ENCODE results near the gene BCAS1. TPM values are rescaled to one million over a fixed set of nuclear protein-coding genes. Genes with fewer than 3 reads are reported as not detected.

The BCAS1 gene
- total RNA-seq, 1 donor from 2014 or later: not detected

GRCh38 chr20:53962388-53962787 is 108.0 kb downstream of the BCAS1 start:
- H3K4me1 Mint-ChIP-seq (ENCODE audit: low read depth): peaks cover 22% of the 10 kb centered on the region
- H3K4me3 Mint-ChIP-seq (ENCODE audit: unreplicated experiment): no peak overlapping the region
- H3K36me3 Mint-ChIP-seq (ENCODE audit: low read depth): no peaks in the 10 kb centered on the region
- DNase-seq (ENCODE audit: low spot score): no peak
- no peak for TF ChIP-seq CTCF (IDR thresholded peaks at IDR 0.05)
- H3K27me3 Mint-ChIP-seq (ENCODE audit: low read depth): peaks cover 3% of the 10 kb centered on the region
- no peak overlapping the region for H3K27ac Mint-ChIP-seq (ENCODE audit: unreplicated experiment)
- H3K9me3 Mint-ChIP-seq (ENCODE audit: low read depth): no peaks in the 10 kb centered on the region

DNA sequence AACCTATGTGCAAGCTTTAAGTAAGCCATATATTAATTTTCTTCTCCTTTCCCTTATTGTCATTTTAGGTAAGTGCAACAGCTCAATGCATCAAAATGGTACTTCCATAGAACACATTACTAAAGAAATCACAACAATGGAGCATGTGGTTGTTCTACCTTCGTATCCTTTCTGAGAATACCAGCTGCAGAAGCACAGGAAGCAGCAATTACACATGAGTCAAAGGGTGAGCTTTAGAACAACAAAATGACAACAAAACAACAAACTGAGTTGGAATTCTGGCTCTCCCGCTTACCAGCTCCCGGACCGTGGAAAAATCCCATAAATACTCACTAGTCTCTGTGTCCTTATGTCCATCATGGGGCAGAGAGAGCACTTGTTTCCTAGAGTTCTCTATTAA is 108.9 kb downstream of the BCAS1 start:
- no peaks in the 10 kb centered on the region for H3K9me3 Mint-ChIP-seq (ENCODE audit: low read depth)
- no peak overlapping the region for H3K4me3 Mint-ChIP-seq (ENCODE audit: unreplicated experiment)
- no peaks in the 10 kb centered on the region for H3K36me3 Mint-ChIP-seq (ENCODE audit: low read depth)
- peaks cover 3% of the 10 kb centered on the region for H3K27me3 Mint-ChIP-seq (ENCODE audit: low read depth)
- peaks cover 22% of the 10 kb centered on the region for H3K4me1 Mint-ChIP-seq (ENCODE audit: low read depth)
- no peak overlapping the region for H3K27ac Mint-ChIP-seq (ENCODE audit: unreplicated experiment)
- no peak for DNase-seq (ENCODE audit: low spot score)
- no peak for TF ChIP-seq CTCF (IDR thresholded peaks at IDR 0.05)

GRCh38 chr20:53960579-53961272 is 109.7 kb downstream of the BCAS1 start:
- DNase-seq (ENCODE audit: low spot score): no peak
- no peak for TF ChIP-seq CTCF (IDR thresholded peaks at IDR 0.05)
- no peaks in the 10 kb centered on the region for H3K9me3 Mint-ChIP-seq (ENCODE audit: low read depth)
- H3K27me3 Mint-ChIP-seq (ENCODE audit: low read depth): peaks cover 3% of the 10 kb centered on the region
- no peaks in the 10 kb centered on the region for H3K36me3 Mint-ChIP-seq (ENCODE audit: low read depth)
- H3K27ac Mint-ChIP-seq (ENCODE audit: unreplicated experiment): peak overlapping the region; percentile 87
- peaks cover 22% of the 10 kb centered on the region for H3K4me1 Mint-ChIP-seq (ENCODE audit: low read depth)
- H3K4me3 Mint-ChIP-seq (ENCODE audit: unreplicated experiment): no peak overlapping the region

GRCh38 chr20:53959911-53960578 is 110.3 kb downstream of the BCAS1 start:
- no peak for DNase-seq (ENCODE audit: low spot score)
- no peaks in the 10 kb centered on the region for H3K9me3 Mint-ChIP-seq (ENCODE audit: low read depth)
- H3K4me3 Mint-ChIP-seq (ENCODE audit: unreplicated experiment): no peak overlapping the region
- H3K27me3 Mint-ChIP-seq (ENCODE audit: low read depth): peaks cover 3% of the 10 kb centered on the region
- no peak overlapping the region for H3K27ac Mint-ChIP-seq (ENCODE audit: unreplicated experiment)
- no peaks in the 10 kb centered on the region for H3K36me3 Mint-ChIP-seq (ENCODE audit: low read depth)
- H3K4me1 Mint-ChIP-seq (ENCODE audit: low read depth): peaks cover 22% of the 10 kb centered on the region
- TF ChIP-seq CTCF (IDR thresholded peaks at IDR 0.05): no peak

DNA sequence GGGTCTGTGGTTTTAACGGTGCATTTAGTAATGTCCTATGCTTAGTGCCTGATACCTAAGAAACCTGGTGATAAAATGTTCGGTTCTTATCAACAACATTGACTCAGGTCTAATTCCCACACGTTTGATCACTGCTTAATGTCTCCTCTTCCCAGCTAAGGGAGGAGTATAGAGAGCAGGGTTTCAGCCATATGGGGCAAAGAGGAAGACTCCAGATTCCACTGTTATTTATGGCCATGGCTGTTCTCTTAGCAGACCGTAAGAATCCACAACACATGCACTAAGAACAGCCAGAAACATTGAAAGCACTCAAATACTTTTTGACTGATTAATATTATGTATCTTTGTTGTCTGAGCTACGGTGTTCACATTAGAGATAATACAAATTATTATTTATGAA is 112.1 kb downstream of the BCAS1 start:
- peaks cover 2% of the 10 kb centered on the region for H3K27me3 Mint-ChIP-seq (ENCODE audit: low read depth)
- peaks cover 22% of the 10 kb centered on the region for H3K4me1 Mint-ChIP-seq (ENCODE audit: low read depth)
- peaks cover 2% of the 10 kb centered on the region for H3K36me3 Mint-ChIP-seq (ENCODE audit: low read depth)
- H3K4me3 Mint-ChIP-seq (ENCODE audit: unreplicated experiment): no peak overlapping the region
- DNase-seq (ENCODE audit: low spot score): no peak
- TF ChIP-seq CTCF (IDR thresholded peaks at IDR 0.05): no peak
- H3K27ac Mint-ChIP-seq (ENCODE audit: unreplicated experiment): no peak overlapping the region
- peaks cover 2% of the 10 kb centered on the region for H3K9me3 Mint-ChIP-seq (ENCODE audit: low read depth)
